Activated gamma-delta T cell treated with Interleukin-2 at 50 U/mL for 16 hours (primary cell): ENCODE data around the gene TNS1.

ENCODE experiments used
- DNase-seq: peaks from one replicate; pipeline ENCODE4 v3.0.0-alpha.2; 2020

Gene TNS1

DNA sequence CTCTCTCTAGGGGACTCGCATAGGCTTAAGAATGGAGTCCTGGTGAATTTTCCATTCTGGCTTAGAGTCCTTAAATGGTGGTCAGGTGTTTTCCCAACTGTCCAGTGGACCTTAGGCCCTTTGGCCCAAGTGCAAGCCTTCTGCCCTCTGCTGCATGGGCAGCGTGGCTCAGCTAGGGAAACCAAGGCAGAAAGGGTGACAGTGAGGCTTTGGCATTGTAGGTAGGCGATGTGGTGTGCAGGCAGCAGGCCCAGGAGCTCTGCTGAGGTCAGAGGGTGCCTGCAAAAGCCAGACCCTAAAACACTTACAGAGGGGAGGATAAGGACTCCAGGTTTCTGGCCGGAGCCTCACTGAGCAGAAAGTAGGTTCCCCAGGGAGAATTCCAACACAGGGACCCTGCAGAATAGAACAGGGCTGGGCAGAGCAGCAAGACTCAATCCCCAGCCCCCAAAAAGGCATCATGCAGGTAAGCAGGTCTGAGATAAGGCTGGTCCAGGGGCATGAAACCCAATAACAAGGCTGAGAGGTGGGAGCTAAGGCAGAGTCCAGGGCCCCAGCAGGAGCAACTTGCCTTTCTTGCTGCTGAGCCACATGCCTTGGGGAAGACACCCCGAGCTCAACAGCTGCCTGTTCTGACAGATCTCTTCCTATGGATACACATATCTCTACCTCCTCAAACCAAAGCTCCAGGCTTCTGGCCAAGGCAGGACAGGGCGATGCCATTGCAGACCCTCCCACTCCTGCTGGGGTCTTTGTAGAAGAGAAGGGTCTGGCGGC lies 199.7 kb downstream of the TNS1 start:
- DNase-seq = no peak

GRCh38 chr2:217802266-217802665 lies 200.5 kb downstream of the TNS1 start:
- no peak for DNase-seq

GRCh38 chr2:217801711-217802110 lies 201.1 kb downstream of the TNS1 start:
- no peak for DNase-seq

- DNase-seq = no peak
Measured at GRCh38 chr2:217801115-217801531, 201.7 kb downstream of the TNS1 start.

GRCh38 chr2:217800433-217801114 lies 202.2 kb downstream of the TNS1 start:
- DNase-seq = no peak

DNA sequence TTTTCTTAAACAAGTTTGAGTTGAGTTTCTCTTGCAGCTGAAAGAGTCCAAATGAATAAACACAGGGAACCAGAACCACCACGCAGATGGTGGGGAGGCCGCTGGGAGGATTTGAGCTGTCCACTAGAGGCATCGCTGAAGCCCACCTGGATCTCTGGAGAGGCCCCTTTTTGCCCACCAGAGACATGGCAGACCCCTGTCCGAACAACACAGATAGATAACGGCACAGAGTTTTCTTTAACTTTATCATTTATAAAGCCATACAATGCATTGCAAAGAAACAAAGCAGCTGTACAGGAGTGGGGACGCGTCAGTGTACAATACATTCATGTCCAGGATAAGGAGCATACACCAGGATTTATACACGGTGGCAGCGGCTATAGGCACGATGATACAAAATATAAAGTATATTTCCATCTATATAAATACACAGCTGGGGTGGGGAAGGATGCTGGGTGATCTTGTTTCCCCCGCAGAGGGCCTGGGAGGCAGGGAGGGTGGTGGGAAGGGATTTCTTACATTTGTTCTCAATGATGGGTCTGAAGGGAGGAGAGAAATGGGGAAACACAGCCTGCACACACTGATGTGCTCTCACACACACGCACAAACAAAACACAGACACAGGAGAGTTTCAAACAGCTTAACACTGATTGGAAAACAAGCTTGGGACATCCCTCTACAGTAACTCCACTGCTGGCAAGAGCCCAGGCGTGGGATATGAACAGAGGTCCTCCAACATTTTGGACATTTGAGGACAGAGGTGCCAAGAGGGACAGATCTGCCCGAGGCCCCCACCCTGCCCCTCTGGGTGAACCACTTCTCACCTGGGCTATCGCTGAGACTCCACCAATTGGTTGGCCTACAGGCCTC lies 203.0 kb downstream of the TNS1 start:
- DNase-seq = no peak

GRCh38 chr2:217798743-217799562 lies 203.8 kb downstream of the TNS1 start:
- no peak for DNase-seq

DNA sequence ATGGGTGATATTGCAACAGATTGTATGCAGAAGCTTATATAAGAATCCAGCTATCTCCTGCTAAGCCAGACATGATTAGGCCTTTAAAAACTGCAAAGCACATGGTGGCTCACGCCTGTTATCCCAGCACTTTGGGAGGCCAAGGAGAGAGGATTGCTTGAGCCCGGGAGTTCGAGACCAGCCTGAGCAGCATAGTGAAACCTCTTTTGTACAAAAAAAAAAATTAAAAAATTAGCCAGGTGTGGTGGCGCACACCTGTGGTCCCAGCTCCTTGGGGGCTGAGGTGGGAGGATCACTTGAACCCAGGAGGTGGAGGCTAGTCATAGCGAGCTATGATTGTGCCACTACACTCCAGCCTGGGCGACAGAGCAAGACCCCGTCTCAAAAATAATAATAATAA lies 204.6 kb downstream of the TNS1 start:
- DNase-seq = no peak

DNA sequence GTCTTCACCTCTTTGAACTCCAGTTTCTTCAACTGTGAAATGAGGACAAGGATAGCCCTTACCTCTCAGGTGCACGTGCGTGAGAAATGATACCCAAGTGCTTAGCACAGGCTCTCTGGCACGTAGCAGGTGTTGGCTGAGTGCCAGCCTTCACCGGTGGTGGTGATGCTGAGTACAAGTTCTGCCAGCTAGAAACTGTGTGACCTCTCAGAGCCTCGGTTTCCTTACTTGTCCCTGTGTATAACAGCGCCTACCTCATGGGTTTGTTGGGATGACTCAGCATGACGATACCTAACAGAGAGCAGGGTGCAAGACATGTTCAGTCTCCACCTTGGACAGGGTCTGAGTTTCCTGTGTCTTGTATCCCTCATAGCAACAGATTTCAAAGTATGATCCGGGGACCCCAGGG lies 205.1 kb downstream of the TNS1 start:
- no peak for DNase-seq

- no peak for DNase-seq
Measured at GRCh38 chr2:217797165-217797564, 205.6 kb downstream of the TNS1 start.

GRCh38 chr2:217795706-217796465 lies 206.9 kb downstream of the TNS1 start:
- DNase-seq = no peak

DNA sequence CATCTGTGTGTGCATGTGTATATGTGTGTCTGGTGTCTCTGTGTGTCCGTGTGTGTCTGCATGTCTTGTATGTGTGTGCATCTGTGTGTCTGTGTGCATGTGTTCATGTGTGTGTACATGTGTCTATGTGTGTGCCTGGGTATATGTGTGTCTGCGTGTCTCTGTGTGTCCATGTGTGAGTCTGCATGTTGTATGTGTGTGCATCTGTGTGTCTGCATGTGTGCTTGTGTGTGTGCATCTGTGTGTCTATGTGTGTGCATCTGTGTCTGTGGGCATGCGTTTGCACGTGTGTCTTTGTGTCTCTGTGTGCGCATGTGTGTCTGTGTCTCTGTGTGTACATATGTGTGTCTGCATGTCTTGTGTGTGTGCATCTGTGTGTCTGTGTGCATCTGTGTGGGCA lies 207.7 kb downstream of the TNS1 start:
- DNase-seq = no peak

GRCh38 chr2:217794133-217794986 lies 208.4 kb downstream of the TNS1 start:
- no peak for DNase-seq

- DNase-seq = no peak
Measured at GRCh38 chr2:217793566-217794132, 209.1 kb downstream of the TNS1 start.

DNA sequence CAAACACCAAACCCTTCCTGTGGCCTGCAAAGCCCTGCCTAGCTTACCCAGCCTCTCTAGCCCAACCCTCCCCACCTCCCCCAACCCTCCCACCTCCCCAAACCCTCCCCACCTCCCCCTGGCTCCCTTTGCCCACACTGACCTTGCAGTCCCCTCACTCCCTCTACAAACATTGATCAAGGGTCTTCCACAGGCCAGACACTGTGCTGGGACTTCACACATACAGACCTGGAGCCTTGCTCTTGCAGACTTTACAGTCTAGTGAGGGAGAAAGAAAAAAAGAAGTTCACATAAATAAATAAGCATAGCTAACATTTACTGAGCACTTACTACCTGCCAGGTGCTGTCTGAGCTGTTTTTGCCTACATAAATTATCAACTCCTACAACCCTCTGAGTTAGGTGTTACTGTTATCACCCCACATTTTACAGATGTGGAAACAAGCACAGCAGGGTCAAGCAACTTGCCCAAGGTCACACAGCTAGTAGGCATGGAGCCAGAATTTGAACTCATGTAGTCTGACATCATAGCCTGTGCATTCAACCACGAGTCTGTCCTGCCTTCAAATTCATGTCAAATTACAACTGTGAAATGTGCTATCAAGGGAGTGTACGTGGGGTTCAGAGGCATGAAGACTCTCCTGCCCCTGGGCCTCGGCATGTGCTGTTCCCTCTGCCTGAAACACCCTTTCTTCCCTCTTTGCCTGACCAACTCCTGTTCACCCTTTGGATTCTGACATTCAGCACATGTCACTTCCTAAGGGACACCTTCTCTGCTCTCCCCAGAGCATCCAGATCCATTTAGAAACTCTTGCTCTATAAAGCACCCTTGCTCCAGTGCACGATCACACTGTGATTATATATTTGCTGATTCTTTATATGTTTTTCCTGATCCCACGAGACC lies 209.9 kb downstream of the TNS1 start:
- no peak for DNase-seq

DNA sequence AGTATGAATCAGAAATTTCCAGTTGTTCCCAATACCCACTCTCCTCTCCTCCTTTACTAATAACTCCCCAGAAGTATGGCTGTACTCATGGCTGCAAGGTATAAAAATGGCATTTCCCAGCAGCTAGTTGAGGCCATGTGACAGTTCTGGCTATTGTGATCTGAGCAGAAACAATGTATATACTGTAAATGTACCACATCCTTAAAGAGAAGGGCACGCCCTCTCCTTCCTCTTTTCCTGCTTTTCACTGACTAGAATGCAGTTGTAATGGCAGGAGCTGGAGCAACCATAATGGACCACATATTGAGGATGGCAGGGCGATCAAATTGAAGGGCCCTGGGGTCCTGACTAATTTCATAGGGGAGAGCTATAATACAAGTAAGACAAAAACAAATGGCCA lies 211.2 kb downstream of the TNS1 start:
- DNase-seq = no peak

GRCh38 chr2:217790681-217791392 lies 212.0 kb downstream of the TNS1 start:
- no peak for DNase-seq

GRCh38 chr2:217790195-217790594 lies 212.6 kb downstream of the TNS1 start:
- DNase-seq = no peak

DNA sequence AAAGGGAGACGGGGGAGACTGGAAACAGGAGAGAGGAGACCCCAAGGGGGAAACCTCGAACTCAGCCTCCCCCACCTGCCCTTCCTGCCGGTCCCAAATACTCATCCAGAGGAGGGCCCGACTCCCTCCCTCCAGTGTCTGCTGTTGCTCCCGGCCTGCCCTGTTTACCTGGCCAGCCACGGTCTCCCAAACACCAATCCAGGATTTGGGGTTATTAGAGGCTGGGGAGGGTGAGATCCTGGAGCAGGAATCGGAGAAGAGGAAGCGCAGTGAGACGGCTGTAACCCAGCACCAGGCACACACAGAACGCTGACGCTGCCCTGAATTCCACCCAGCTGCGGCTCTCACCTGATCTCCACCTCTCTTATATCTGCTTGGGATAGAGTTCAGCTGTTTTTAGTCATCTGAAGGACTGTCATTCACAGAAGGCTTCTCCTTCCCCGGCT lies 213.0 kb downstream of the TNS1 start:
- DNase-seq = no peak
